Activated CD4-positive, alpha-beta T cell treated with anti-CD3 and anti-CD28 coated beads, Interleukin-2, Interleukin-6, amounts not matched to agents 100 ng/mL and 50 ng/mL, durations not matched to agents 16 hours and 8 hours (primary cell): ENCODE data around the gene HYLS1.
"Not testable (repeated sequence)": the region's sequence is repeated elsewhere in the genome, so short reads cannot be mapped to it uniquely, and the experiment has no call there.

Experiments used
- DNase-seq: peaks from one replicate; pipeline ENCODE4 v3.0.0-alpha.2; 2020

The HYLS1 gene

DNA sequence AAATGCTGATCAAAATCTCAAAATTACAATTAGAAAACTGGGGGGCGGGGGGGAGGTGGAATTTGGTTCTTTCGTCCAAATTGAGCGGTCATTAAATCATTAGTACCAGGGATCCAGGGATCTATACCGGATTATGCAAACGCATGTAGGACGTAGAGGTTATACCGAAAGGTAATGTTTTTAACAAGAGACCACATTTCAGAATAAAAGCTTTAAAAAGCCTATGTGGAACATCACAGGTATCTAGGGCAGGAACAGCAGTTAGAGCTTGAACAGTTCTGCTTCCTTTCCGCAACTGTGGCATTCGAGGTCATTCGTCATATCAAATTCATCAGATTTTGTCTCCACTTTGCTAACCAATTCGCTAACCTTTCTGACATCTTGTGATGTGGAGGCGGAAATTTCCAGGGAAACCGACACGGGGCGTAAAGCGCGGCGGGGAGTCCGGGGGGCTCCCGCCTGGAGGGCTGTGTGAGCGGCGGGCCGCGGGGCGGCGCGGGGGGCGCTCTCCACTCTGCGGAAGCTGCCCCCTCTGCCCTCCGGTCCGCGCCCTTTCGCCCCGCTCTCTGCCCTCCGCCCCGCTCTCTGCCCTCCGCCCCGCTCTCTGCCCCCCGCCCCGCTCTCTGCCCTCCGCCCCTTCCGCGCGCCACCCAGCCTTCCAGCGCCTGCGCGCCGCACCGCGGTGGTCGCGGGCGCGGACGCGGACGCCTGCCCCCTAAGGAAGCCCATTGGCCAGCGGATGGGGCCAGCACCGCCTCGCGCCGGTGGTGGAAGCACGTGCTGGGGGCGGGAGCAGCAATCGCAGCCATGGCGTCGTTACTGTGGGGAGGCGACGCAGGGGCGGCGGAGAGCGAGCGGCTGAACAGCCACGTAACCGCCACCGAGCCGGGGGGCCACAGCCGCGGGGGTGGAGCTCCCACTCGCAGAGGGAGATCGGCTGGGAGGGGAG is 16.5 kb downstream of the HYLS1 start, which contains the start of gene DDX25:
DDX25 (plus strand) TSS at position 798 of the 949 bp plus-strand sequence; CDS start at position 808, 10 bp downstream.
- no peak for DNase-seq

DNA sequence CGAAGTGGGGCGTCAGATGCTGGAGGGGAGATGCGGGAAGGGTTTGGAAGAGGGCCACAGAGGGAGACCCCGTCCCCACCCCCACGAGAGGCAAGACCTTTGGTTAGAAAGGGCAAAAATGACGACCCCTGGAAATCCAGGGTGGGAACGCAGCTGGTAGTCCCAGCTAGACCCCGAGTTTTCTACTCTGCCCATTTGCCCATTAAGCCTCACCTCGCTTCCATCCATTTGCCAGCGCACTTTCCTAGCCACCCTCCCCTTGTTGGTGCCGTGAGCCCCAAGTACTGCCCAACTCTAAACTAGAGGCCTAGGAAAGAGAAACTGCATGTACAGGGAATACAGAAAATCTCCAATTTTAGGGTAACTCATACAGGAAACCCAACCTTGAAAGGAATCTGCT is 17.2 kb downstream of the HYLS1 start:
- no peak for DNase-seq

DNA sequence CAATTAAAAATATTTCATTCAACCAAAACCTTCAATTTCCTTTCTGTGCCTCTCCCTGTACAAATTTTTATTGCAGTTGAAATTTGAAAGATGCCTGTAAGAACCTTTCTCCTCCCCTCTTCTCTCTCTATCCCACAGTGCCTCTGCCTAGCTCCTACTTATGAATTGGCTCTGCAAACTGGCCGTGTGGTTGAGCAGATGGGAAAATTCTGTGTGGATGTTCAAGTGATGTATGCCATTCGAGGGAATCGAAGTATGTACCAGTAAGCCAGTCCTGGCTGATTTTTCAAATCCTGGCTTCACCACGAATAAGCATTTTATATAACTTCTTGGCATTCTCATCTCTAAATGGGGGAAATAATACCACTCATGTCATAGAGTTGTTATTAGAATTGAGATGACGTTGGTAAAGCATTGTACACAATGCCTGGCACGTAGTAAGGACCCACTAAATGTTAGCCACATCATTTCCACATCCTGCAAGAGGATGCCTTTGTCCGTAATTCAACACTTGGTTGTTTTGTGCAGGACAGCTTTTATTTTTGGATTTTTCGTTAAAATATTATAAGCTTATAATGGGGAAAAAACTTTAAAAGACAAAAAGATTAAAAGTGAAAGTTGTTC is 22.9 kb downstream of the HYLS1 start:
- no peak for DNase-seq

DNA sequence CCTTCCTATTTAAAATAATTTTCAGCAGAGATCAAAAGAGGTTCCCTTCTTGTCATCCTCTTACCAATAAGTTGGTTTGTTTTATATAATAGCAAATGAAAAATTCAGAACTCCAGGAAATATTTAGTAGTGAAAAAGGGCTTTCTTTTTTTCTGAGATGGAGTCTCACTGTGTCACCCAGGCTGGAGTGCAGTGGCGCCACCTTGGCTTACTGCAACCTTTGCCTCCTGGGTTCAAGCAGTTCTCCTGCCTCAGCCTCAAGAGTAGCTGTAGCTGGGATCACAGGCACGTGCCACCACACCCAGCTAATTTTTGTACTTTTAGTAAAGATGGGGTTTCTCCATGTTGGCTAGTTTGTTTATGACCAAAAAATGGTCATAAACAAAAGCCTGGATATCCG is 27.1 kb downstream of the HYLS1 start:
- not testable (repeated sequence) for DNase-seq

DNA sequence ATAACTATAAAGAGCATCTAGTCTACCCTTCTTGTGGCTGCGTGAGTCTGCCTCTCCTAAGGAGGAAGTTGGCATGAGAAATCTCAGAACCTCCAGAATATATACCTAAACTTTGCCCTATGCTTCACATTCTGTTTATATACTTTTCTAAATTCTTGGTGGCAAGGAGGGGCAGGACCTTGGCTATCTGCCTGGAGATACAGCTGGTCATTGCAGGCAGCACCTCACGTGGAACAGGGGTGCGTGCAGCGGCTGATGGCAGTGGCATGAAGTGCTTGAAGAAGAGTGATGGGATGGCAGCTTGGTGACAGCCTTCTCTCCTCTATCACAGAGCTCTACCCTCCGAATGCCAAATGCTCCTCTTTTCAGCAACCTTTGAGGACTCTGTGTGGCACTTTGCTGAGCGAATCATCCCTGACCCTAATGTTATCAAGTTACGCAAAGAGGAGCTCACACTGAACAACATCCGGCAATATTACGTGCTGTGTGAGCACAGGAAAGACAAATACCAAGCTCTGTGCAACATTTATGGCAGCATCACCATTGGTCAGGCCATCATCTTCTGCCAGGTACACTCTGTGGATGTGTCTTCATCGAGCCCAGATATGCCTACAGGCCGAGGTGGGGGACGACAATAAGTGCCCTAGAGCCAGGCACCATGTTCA is 29.3 kb downstream of the HYLS1 start:
- DNase-seq = no peak

DNA sequence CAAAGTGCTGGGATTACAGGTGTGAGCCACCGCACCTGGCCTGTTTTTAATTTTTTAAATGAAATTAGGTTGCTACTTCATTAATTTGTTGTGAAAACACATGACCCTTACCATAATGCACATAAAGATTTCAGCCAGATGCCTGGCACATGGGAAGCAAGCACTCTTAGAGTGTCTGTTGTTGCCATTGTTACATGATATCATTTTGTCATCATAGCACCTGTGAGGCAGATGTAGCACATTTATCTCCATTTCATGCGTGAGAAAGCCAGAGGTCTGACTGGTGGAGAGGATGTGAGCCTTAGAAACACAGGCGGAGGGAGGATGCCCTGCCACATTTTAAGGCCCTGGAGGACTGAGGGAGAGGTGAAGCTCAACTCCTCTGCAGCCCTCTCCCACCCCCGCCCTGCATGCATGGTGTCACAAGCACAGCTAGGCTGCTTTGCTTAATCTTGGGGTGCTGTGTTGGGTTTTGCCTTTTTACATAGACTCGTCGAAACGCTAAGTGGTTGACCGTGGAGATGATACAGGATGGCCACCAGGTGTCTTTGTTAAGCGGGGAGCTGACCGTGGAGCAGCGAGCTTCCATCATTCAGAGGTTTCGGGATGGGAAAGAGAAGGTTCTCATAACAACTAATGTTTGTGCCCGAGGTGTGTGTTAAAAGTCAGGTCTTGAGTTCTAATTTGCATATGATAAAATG is 30.8 kb downstream of the HYLS1 start:
- DNase-seq = no peak

DNA sequence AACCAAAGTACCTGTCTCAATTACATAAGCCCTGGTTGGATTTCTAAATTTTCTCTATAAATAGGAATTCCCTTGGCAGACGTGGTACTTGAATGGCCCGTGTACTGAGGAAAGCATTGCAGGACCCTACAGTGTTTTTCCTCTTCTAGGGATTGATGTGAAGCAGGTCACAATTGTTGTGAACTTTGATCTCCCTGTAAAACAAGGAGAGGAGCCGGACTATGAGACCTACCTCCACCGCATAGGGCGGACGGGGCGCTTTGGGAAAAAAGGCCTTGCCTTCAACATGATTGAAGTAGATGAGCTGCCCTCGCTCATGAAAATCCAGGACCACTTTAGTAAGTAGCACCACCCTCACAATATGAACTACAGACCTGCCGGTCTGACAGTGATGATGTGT is 33.6 kb downstream of the HYLS1 start:
- no peak for DNase-seq

DNA sequence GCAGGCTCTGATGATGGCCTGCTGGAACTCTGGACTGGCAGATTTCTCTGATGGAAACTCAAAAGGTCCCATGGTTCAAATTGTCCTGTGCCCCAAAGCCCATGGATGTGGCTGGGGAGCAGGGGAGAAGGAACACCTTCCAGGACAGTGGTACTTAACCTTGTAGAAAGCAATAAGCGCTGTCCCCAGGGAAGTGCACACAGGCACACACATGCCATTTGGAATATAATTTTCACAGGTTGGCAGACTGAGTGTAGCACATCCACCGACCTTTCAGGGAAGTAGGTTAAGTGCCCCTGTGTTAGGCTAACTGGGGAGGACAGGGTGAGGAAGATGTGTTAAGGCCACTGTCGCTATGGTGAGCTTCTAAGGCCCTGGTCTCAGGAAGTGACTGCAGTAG is 34.7 kb downstream of the HYLS1 start:
- no peak for DNase-seq

DNA sequence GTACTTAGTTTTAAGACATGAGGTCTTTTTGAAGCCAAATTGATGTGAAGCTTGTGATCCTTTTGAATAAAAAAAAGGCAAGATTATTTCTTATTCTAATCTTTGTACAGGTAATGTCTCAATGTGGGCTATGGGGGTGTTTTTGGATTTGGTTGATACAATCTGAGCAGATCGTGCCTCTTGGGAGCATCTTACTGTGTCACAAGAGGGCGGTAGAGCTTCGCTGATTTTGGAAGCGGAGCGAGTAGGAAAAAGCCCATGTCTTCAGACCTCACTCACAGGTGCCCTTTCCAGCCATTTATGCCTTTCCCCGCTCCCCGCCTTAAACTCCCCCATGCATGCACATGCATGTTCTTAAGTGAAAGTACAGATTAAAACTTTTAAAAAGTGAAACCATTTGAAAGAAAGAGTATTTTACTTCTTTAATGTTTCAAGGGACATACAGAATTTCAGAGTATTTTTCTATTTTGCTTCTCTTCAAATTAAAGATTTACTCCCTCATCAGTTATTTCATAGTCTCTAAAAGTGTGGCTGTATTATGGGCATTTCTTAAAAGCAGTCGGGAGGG is 35.6 kb downstream of the HYLS1 start:
- DNase-seq = peak; percentile 71

DNA sequence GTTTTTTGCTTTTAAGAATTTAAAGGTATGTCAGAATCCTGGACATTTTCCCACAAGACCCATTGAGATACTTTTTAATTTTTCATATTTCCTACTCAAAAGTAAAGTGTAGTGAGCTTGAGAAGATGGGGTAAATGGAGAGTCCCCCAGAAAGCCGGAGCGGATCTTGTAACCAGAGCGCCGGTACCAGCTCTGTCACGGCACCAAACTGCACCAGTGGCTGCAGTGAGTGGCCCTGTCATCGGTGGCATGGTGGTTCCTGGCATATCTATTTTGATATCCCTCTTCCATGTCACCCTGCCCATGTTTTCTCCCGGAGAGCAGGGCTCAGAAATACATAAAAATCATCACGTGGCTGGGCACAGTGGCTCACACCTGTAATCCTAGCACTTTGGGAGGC is 36.2 kb downstream of the HYLS1 start:
- DNase-seq = no peak

DNA sequence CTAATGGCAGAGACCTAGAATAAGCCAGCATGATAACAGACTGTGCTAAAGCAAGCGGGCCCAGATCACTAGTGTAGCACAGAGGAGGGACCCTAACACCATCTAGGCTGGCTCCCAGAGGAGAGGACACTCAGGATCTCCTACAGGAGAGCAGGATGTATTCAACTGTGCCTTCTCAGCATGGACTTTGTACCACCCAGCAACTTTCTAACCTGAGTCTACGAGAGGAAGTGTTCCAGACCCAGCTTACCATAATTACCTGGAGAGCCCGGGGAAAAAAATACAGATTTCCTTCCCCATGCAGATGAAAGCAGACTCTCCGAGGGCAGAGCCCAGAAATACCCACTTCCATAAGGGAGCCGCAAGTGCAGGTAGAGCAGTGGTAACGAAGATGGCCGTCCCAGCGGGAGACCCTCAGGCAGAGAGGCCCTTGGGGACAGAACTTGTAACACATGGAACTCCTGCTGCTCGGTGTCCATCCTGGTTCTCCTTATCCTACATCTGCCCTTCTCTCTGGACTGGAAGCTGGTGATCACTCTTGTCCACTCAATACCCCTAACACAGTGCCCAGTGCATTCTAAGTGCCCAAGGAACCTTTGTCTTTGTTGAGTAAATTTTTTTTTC is 37.0 kb downstream of the HYLS1 start:
- DNase-seq = no peak

DNA sequence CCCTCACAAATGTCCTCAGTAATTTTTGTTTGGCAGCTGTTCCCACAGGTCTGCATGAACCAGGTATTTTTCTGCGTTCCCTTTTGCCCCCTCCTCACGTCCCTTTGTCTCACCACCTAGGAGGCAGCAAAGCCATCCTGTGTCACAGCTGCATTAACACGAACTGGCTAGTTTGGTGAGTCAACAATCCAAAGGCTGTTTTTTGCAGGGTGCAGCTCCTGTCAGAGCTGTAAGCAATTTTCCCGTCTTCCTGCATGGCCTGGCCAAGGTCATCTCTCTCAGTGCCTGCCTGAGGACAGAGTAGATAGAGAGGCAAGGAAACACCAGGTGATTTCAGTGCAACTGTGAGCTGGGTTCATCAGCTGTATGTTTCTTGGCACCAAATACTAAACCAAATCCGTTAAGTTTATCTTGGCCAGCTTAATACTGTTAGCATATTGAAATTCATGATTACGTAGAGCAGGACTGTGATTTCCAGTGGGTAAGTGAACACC is 37.8 kb downstream of the HYLS1 start:
- no peak for DNase-seq

DNA sequence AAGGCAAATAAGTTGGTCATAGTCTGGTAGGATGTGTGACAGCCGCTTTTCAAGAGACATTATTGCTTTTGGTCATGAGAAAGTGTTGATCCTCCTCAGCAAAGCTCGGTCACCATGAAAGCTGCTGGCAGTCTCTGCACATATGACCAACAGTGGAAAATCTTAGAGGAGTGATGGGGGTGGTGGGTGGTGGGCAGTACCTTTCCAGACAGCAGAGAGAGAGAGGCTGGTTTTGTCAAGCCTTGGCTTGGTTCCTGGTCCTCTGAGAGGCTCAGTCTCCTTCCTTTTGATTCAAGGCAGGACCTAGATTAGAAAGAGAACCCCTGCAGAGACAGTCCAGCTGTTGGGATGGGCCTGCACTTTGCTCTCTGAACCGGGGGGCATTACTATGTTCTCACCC is 38.3 kb downstream of the HYLS1 start:
- no peak for DNase-seq

DNA sequence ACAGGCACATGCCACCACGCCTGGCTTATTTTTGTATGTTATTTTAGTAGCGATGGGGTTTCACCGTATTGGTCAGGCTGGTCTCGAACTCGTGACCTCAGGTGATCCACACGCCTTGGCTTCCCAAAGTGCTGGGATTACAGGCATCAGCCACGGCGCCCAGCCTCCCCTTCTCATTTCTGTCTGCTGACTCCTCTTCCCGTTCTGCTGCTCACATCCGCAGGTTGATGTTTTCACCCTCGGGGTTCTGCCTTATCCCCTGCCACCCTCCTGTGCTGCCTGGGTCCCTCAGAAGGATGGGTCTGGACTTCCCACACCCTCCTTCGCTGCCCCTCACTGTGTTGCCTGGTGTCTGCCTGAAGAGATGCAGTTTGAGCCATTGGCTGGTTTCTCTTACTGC is 39.2 kb downstream of the HYLS1 start:
- DNase-seq = no peak

DNA sequence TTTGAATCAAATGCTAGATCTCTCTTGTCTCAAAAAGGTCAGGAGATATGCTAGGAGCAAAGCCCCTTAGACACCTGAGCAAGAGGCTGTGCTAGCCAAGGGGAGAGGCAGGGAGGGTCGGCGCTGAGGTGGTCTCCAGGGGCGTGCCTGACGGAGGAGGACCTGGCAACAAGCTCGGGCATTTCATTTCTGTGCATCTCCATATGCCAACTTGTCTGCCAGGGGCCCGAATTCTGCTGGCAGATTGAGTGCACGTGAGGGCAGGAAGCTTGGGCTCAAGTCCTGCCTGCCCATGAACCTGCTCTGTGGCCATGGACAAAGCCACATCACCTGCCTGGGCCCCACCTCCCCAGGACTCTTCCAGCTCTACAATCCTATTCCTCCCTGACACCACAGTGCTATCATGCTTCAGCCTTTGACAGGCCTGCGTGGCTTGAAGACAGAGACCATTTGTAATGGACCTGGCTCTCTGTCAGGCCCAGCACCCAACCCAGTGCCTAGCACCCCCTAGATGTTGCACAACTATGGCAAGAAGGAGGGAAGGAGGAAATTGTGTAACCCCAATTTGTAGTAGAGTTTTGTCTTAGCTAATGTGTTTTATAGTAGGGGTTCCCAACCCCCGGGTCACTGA is 42.1 kb downstream of the HYLS1 start:
- DNase-seq = no peak

DNA sequence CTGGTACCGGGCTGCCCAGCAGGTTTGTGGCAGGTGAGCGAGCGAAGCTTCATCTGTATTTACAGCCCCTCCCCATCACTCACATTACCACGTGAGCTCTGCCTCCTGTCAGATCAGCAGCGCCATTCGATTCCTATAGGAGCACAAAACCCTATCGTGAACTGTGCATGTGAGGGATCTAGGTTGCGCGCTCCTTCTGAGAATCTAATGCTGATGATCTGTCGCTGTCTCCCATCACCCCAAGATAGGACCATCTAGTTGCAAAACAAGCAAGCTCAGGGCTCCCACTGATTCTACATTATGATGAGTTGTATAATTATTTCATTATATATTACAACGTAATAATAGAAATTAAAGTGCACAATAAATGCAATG is 42.6 kb downstream of the HYLS1 start:
- no peak for DNase-seq

DNA sequence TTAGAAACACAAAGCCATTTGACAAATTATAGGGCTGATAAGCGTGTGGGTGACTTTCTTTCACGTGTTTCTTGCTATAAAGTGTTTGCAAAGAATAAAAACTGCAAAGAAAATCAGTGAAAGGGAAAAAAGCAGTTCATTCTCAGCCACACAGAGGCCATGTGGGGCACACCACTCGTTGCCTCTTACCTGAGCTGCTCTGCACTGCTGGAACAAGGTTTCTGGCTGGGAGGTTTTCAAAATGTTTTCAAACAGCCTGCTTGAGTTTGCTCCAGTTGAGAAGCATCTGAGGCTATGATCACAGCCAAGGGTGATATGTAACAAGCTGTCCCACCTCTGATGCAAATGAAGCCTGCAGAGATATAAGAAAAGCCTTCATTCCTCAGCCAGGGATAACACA is 43.6 kb downstream of the HYLS1 start:
- no peak for DNase-seq

DNA sequence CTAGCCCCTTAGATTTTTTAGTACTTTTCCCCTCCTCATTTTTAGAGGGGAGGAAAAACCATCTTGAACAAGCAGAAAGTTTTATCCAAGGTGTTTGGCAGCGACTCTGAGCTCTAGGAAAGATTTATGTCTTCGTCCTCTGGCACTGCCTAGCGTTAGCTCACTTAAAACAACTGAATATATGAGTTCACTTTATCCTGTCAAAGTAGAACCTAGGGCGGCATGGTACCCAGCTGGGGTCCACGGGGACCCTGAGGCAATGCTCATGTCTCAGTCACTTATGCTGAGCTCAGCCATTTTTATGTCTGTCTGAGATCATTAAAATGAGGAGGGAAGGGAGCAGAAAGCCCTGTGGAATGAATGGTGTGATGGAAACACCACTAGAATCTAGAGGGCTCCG is 44.2 kb downstream of the HYLS1 start:
- DNase-seq = no peak

DNA sequence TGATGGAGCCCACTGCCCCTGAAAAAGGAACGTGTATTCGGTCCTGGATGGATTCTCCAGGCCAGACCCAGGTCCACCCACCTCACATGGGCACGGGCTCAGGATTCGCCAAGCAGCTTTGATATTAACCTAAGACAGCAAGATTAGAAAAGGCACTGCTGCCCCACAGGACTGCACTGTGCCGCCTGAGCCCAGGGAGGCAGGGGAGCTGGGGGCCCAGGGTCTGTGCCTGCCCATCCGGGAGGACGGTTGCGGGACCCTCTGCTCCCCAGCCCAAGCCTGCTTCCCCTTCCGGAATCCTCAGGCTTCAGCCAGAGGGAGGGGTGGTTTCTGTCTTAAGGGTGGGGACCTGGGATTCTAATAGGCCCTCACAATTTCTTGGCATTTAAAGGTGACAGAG is 44.8 kb downstream of the HYLS1 start:
- DNase-seq = no peak

DNA sequence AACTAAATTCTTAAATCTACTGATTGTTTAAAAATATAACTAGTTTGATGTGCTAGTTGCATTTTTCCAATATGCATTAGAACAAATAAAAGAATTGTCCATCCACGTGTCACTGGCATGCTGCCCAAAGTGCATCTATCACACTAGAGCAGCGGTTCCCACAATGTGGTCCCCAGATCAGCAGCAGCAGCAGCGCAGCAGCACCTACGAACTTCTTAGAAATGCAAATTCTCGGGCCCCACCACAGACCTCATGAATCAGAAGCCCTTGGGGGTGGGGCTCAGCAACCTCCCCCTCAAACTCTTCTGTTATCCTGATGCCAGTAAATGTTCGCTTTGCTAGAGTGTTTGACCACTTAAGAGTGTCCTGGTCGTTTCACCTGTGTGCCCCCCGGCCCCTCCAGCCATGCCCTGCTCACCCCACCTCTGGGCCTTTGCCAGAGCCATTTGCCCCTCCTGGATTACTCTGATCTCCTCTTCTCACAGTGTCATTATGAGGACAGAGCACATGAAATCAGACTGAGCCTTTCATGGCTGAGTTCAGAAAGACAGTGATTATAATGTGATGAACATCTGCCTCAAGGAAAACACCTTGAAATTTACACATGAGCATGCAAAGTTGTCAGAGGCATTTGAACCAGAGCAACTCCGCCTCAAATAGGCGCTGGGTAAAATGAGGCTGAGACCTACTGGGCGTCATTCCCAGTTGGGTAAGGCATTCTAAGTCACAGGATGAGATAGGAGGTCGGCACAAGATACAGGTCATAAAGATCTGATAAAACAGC is 45.8 kb downstream of the HYLS1 start:
- no peak for DNase-seq

DNA sequence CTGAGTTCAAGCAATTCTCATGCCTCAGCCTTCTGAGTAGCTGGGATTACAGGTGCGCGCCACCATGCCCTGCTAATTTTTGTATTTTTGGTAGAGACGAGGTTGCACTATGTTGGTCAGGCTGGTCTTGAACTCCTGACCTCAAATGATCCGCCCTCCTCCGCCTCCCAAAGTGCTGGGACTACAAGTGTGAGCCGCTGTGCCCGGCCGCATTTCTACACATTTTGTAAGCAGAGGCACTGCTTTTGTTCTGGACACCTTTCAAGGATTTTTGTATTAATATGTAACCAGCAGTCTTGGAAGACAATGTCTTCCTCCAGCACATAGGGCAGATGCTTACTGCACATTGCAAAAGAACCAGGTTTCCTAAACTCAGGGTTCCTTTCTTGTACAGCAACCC is 47.0 kb downstream of the HYLS1 start:
- no peak for DNase-seq
